ENCODE results near the gene NAGK. TPM values are rescaled to one million over a fixed set of nuclear protein-coding genes. Genes with fewer than 3 reads are reported as not detected.
A peak's percentile ranks its signal among the peaks of the same experiment; 100 is the strongest.
"Not testable (repeated sequence)": the region's sequence is repeated elsewhere in the genome, so short reads cannot be mapped to it uniquely, and the experiment has no call there.

NAGK gene
- 10 to 100 TPM; 60.5 to 79.4 (median 68.8) TPM for polyA plus RNA-seq (ENCODE audit: insufficient read length in 10 of 10)
- long read RNA-seq, donor 1, transcript NAGK-229 (10 exons, 1,801 nt) = major isoform, 17 of 41 reads
- long read RNA-seq, donor 1, transcript NAGK-211 (4 exons, 441 nt) = minor isoform, 7 of 41 reads
- long read RNA-seq, donor 1, transcript NAGK-222 (2 exons, 424 nt) = minor isoform, 5 of 41 reads
- long read RNA-seq, donor 1, partial matches to known transcripts = 7 of 41 reads
- long read RNA-seq, donor 1, other reads (novel, unspliced or antisense) = 0 of 41 reads
- long read RNA-seq, donor 2, transcript NAGK-211 (4 exons, 441 nt) = minor isoform, 6 of 32 reads
- long read RNA-seq, donor 2, transcript NAGK-229 (10 exons, 1,801 nt) = major isoform, 10 of 32 reads
- long read RNA-seq, donor 2, partial matches to known transcripts = 6 of 32 reads
- long read RNA-seq, donor 2, other reads (novel, unspliced or antisense) = 0 of 32 reads
- long read RNA-seq, donor 3 = 0 reads
- long read RNA-seq, donor 4, full-length matches to known transcripts = 29 of 50 reads
- long read RNA-seq, donor 4, partial matches to known transcripts = 21 of 50 reads
- long read RNA-seq, donor 4, other reads (novel, unspliced or antisense) = 0 of 50 reads
- long read RNA-seq, donor 5, transcript NAGK-229 (10 exons, 1,801 nt) = major isoform, 11 of 24 reads
- long read RNA-seq, donor 5, partial matches to known transcripts = 0 of 24 reads
- long read RNA-seq, donor 5, other reads (novel, unspliced or antisense) = 0 of 24 reads
- long read RNA-seq, donor 6, transcript NAGK-229 (10 exons, 1,801 nt) = major isoform, 12 of 56 reads
- long read RNA-seq, donor 6, transcript NAGK-213 (9 exons, 2,986 nt) = minor isoform, 6 of 56 reads
- long read RNA-seq, donor 6, transcript NAGK-222 (2 exons, 424 nt) = minor isoform, 9 of 56 reads
- long read RNA-seq, donor 6, transcript NAGK-211 (4 exons, 441 nt) = minor isoform, 11 of 56 reads
- long read RNA-seq, donor 6, partial matches to known transcripts = 13 of 56 reads
- long read RNA-seq, donor 6, other reads (novel, unspliced or antisense) = 0 of 56 reads
- long read RNA-seq, donor 7, transcript NAGK-229 (10 exons, 1,801 nt) = minor isoform, 7 of 27 reads
- long read RNA-seq, donor 7, transcript NAGK-222 (2 exons, 424 nt) = major isoform, 8 of 27 reads
- long read RNA-seq, donor 7, transcript NAGK-211 (4 exons, 441 nt) = minor isoform, 6 of 27 reads
- long read RNA-seq, donor 7, partial matches to known transcripts = 0 of 27 reads
- long read RNA-seq, donor 7, other reads (novel, unspliced or antisense) = 0 of 27 reads
- long read RNA-seq, donor 8, transcript NAGK-211 (4 exons, 441 nt) = minor isoform, 7 of 42 reads
- long read RNA-seq, donor 8, transcript NAGK-222 (2 exons, 424 nt) = major isoform, 8 of 42 reads
- long read RNA-seq, donor 8, transcript NAGK-229 (10 exons, 1,801 nt) = minor isoform, 6 of 42 reads
- long read RNA-seq, donor 8, transcript NAGK-219 (3 exons, 2,483 nt) = minor isoform, 5 of 42 reads
- long read RNA-seq, donor 8, partial matches to known transcripts = 14 of 42 reads
- long read RNA-seq, donor 8, other reads (novel, unspliced or antisense) = 0 of 42 reads
- long read RNA-seq, donor 9, partial matches to known transcripts = 0 of 5 reads
- long read RNA-seq, donor 9, other reads (novel, unspliced or antisense) = 0 of 5 reads

DNA sequence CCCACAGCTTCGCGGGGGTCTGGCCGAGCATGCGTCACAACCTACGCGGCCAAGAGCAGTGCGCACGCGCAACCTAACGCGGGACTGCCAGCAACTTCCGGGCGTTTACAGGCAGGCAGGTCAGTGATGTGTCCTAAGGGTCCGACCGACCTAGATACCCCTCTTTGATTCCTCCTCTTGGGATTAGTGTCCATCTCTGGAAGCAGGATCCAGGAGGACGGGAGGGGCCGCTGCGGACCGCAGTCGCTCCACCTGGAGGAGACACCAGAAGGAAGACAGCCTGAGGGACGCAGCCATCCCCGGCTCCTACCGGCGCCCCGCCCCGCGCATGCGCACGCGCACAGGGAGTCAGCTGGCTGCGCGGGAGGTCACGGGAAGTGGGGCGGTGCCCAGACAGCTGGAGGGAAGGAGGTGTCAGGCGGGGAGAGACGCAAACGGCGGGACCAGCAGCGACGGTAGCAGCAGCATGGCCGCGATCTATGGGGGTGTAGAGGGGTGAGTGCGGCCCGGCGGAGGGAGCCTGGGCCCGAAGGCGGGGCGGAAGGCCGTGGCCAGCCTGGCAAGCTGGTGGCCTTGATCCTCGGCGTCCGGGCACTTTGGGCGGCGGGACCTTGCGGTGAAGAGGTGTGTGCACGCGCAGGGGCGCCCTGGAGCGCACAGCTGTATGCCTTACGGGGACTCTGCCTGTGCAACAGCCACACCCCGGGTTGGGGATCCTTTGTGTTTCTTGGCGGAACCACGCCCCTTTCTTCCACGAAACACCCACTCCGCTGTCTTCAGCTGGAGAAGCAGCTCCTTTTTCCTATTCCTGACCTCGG, at the start of gene NAGK:
TSS of gene NAGK (plus strand) at position 431 of the 818 bp plus-strand sequence. CDS start at position 467, 36 bp downstream.
- peak; percentile 96 to 99 (median 98) for DNase-seq

DNA sequence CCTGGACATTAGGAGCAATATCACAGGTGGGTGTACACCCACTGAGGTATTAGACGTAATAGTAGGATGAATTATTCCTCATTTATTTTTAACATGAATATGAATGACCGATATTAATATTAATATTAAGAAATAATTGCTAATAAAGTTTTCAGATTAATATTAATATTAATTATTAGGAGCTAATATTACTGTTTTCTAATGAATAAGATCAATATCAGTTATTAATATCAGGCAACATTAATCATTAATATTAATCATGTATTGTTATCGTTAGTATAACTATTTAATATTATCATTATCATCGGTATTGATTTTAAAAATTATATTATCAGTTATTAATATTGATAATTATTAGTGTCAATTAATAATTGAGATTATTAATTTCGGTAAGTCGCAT, 48.5 kb upstream of the NAGK start:
- not testable (repeated sequence) for DNase-seq

DNA sequence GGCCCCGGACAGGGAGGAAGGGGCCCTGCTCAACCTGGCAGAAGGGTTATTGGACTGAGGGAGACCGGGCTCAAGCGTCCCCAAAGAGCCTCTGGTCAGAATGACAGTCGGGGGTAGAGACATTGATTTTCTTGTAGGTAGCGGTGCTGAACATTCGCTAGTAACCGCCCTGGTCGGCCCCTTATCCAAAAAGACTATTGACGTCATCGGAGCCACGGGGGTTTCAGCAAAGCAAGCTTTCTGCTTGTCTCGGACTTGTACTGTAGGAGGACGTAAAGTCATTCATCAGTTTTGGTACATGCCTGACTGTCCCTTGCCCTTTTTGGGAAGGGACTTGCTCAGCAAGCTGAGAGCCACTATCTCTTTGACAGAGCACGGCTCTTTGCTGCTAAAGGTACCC, 47.1 kb upstream of the NAGK start:
- not testable (repeated sequence) for DNase-seq

DNA sequence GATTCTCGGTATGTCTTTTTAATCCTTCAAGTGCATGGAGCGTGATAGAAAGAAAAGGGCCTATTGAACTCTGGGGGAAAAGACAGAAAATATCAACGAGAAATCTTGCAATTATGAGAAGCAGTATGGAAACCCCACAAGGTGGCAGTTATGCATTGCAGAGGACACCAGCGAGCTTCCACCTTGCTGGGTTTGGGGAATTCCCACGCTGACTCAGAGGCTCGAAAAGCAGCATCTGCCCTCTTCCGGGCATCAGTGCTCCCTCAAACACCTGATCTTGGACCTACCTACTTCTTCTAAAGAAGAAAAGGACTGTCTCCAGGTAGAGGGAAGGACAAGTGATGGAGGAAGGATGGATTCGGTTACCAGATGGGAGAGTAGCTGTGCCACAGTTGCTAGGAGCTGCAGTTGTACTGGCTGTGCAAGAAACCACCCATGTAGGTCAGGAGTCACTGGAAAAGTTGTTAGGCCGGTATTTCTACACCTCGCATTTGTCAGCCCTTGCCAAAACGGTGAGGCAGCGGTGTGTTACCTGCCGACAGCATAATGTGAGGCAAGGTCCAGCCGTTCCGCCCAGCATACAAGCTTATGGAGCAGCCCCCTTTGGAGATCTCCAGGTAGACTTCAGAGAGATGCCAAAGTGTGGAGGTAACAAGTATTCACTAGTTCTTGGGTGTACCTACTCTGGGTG, 44.8 kb upstream of the NAGK start:
- not testable (repeated sequence) for DNase-seq

DNA sequence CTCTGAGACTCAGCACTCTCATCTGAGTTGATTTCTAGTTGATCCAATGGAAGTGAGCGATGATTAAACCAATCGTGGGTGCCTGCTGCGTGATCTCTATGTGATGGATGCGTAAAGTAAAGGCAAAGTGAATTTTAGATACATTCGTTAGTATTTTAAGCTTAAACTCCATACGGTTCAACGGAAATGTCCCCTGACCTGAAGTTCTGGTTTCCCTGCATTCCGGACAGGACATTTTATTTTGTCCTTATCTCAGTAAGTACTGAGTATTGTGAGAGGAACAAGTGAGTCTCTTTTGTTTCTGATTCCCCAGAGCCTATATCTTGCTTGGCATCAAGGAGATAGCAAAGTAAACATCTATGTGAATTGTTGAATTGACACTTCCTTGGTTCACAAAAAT, 32.2 kb upstream of the NAGK start:
- not testable (repeated sequence) for DNase-seq

DNA sequence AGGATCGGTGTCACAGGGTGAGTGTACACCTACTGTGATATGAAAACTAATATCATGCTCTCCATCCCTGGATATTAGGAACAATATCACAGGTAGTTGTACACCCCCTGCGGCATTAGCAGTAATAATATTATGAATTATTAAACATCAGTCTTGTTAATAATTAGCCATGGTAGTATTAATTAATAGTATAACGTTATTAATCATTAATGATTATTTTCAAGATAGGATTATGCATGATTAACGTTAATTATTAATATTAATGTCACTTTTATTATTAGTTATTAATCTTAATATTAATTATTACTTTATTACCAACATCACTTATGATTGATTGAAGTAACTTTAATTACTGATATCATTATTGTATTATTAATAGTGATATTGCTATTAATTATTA, 26.2 kb upstream of the NAGK start:
- no peak for DNase-seq

DNA sequence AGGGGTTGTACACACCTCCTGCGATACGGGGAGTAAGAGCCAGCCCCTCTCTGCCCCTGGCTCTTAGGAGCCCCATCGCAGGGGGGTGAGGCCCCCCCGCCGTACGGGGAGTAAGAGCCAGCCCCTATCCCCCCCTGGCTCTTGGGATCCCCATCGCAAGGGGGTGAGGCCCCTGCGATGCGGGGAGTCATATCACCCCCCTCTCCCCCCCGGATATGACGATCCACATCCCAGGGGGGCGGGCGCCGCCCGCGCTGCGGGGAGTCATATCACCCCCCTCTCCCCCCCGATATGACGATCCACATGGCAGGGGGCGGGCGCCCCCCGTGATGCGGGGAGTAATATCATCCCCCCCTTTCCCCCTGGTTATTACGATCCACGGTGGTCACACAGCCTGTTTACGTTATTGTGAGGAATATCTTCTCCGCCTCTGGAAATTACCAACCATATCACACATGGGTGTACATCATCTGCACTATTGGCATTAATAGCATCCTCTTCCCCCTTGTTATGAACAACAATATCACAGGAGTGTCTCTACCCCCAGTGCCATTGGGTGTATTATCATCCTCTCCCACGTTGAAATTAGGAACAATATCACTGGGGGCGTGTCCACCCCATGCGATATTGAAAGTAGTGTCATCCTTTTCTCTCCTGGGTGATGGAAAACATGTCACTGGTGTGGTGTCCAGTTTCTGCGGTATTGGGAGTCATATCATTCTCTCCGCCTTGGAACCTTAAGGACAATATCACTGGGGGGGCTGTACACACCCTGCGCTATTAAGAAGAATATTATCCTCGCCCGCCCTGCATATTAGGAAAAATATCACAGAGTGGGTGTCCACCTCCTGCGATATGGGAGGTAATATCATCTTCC, 24.7 kb upstream of the NAGK start:
- DNase-seq = no peak

DNA sequence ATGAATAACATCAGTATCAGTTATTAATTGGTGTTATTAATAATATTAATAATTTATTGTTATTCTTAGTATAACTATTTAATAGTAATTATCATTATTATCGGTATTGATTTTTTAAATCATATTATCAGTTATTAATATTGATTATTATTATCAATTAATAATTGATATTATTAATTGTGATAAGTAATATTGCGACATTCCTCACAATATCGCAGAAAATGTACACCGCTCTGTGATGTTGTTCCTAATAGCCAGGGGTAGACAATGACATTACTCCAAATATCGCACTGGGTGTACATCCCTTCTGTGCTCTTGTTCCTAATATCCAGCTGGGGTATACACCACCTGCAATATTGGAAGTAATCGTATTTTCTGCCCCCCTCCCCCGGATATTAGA, 23.3 kb upstream of the NAGK start:
- DNase-seq = no peak

DNA sequence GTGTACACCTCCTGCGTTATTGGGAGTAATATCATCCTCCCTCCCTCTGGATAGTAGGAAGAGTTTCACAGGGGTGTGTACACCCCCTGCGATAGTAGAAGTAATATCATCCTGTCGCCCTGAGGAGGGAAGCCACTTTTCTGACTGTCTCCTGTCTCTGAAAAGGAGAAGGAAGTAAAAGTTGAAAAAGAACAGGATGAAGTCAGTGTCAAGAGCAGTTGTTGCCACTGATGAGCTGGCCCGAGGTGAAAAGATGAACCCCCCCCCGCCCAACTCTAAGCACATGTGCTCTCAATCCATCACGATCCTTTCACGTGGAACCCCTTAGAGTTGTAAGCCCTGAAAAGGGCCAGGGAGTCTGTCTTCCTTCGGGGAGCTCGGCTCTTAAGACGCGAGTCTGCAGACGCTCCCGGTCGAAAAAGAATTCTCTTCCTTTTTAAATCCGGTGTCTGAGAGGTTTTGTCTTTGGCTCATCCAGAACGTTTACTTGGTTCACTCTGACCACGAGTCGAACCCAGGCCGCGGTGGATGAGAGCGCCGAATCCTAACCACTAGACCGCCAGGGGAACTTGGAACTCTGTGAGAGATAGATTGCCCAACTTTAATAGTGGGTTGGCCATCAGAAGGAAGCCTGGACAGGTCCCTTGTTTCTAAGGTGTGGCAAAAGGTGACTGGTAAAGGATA, 22.4 kb upstream of the NAGK start:
- no peak for DNase-seq

DNA sequence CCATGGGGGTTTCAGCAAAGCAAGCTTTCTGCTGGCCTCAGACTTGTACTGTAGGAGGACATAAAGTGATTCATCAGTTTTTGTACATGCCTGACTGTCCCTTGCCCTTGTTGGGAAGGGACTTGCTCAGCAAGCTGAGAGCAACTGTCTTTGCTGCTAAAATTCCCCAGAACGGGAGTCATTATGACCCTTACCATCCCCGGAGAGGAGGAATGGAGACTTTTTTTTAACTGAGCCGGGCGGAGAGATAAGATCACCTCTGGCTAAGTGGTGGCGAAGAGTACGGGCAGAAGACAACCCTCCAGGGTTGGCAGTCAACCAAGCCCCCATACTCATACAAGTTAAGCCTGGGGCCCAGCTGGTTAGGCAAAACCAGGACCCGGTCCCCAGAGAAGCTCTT, 20.4 kb upstream of the NAGK start:
- DNase-seq = no peak

DNA sequence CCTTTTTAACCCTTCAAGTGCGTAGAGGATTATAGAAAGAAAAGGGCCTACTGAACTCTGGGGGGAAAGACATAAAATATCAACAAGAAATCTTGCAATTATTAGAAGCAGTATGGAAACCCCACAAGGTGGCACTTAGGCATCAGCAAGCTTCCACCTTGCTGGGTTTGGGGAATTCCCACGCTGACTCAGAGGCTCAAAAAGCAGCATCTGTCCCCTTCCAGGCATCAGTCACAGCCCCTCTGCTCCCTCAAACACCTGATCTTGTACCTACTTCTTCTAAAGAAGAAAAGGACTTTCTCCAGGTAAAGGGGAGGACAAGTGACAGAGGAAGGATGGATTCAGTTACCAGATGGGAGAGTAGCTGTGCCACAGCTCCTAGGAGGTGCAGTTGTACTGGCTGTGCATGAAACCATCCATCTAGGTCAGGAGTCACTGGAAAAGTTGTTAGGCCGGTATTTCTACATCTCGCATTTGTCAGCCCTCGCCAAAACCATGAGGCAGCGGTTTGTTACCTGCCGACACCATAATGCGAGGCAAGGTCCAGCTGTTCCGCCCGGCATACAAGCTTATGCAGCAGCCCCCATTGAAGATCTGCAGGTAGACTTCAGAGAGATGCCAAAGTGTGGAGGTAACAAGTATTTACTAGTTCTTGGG, 18.6 kb upstream of the NAGK start:
- DNase-seq = not testable (repeated sequence)

DNA sequence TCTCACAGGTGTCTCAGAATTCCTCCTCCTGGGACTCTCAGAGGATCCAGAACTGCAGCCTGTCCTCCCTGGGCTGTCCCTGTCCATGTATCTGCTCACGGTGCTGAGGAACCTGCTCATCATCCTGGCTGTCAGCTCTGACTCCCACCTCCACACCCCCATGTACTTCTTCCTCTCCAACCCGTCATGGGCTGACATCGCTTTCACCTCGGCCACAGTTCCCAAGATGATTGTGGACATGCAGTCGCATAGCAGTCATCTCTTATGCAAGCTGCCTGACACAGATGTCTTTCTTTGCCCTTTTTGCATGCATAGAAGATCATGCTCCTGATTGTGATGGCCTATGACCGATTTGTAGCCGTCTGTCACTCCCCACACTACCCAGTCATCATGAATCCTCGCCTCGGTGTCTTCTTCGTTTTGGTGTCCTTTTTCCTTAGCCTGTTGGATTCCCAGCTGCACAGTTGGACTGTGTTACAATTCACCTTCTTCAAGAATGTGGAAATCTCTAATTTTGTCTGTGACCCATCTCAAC, 13.2 kb upstream of the NAGK start:
- not testable (repeated sequence) for DNase-seq

DNA sequence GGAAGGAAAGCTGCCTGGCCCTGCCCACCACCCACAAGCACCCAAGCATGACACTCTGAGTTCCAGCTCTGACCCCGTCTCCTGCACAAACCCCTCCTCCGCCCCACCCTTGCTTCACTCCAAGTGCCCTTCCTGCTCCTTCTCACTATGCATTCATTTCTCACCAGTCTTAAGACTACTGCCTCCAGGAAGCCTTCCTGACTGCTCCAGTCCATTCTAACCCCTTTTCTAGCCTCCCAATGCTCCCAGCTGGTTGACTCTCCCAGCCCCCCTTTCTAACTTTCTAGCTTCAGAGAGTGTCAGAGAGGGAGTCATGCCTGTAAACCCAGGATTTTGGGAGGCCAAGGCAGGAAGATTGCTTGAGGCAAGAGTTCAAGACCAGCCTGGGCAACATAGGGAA, 8.2 kb upstream of the NAGK start:
- DNase-seq = no peak

DNA sequence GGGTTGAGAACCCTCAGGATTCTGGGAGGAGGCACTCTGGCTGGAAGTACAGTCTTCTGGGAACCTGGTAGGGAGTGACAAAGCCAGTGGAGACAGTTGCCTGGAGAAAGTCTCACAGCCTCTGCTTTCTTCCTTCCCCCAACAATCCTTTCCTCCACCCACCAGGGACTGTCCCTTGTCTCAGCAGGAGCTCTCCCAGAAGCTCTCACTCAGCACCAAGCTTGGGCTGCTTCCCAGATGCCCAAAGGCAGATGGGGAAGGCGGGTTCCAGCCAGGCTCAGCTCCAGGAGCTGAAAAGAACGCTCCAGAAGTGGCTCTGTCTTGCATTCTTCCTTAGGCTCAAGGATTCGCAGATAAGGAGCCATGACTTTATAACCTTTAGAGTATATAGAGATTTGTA, 7.6 kb upstream of the NAGK start:
- no peak for DNase-seq

DNA sequence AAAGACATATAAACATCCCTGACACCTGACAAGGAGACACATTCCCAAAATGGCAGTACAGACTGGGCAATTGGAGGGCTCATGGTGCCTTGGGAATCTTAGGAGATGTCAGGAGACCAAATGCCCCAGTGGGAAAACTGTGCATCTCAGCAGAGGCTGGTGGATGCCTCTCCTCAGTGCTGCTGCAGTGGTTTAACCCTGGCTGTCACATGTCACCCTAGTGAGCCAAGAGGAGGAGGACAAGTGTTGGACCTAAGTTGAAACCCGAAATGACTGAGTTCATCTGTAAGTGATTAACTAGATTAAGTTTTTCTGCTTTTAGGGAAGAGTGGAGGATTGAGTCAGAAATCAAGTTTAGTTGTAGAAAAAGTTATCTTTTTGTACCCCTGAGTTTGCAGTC, 5.2 kb upstream of the NAGK start:
- no peak for DNase-seq

DNA sequence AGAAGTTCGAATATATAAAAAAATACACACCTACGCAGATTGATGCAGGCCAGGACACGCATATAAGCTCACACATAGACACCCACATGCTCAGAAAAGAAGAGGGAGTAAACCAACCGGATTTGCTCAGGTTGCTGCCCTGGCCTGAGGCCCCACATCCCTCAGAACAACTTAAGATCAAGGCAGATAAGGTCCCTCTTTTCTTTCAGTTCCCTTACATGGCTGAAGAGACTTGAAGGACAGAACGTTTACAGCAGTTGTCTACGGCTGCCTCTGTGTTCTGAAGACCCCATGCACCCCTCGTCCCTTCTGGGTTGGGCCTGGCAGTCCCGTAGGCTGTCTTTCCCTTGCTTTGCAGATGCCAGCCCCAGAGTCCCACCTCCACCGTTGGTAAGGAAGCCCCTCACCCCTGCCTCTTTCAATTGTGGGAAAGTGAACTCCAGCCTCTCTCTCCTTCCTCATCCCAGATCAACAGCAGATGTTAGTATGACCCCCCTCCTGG, 4.3 kb upstream of the NAGK start:
- DNase-seq = no peak
